Activated T-cell treated with anti-CD3 and anti-CD28 coated beads for 24 hours (primary cell): Measurements from ENCODE around the gene ACTA2.
"Not testable (repeated sequence)": the region's sequence is repeated elsewhere in the genome, so short reads cannot be mapped to it uniquely, and the experiment has no call there.

ENCODE experiments used
- DNase-seq: peaks from one replicate; pipeline ENCODE4 v3.0.0-alpha.2; 2020; ENCODE audit warnings: low read depth

Gene ACTA2

DNA sequence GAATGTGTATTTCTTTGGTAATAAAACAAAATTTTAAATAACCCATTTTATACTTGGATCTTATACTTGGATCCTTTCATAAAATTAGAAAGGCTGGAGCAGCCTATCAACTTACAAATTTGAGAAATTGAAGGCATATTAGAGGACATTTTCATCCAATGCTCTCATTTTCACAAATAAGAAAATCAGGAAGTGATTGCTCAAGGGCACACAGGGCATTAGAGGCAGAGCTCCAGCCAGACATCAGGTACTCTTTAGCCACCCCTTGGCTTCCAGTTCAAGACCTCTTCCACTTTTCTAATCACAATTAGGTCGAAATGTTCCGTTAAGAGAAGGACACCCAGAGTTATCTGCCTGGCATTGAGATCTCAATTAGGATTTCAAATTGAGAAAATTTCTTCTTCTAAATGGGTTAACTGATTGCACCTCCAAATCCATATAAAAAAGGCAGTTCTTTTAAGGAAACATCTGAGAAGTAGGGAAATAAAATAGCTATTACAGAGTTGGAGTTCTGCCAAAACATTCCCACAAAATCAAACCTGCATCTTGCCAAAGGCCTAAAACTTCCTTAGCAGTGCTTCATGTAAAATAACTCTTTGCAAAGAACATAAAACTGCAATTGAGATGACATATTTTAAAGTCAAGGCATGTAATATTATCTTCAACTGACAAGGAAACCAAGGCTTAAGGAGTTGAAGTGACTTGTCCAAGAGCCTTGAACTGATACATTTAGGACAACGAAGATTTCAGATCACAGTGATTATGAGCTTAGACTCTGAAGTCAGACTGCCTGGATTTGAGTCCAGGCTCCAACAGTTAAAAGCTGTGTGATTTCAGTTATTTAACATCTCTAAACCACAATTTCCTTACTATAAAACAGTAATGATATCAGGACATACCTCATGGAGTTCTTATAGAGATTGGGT, 2.4 kb downstream of the ACTA2 start:
- no peak for DNase-seq

DNA sequence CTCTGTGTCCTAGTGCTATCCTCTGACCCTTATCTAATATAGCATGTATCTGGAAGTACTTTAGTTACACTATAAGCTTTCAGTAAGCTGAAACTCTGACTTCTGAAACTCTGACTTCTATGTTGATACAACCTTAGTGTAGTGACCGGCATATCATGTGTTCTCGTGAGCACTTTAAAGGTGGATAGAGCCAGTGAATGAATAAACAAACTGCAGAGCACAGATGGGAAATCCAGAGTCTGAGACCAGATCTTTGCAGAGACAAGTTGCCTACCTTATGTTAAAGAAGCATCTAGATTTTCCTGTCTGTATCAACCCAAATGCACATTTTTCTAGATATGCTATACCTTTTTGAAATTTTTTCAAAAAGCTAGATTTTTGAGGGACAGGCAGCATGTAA, 3.5 kb downstream of the ACTA2 start:
- DNase-seq: no peak

DNA sequence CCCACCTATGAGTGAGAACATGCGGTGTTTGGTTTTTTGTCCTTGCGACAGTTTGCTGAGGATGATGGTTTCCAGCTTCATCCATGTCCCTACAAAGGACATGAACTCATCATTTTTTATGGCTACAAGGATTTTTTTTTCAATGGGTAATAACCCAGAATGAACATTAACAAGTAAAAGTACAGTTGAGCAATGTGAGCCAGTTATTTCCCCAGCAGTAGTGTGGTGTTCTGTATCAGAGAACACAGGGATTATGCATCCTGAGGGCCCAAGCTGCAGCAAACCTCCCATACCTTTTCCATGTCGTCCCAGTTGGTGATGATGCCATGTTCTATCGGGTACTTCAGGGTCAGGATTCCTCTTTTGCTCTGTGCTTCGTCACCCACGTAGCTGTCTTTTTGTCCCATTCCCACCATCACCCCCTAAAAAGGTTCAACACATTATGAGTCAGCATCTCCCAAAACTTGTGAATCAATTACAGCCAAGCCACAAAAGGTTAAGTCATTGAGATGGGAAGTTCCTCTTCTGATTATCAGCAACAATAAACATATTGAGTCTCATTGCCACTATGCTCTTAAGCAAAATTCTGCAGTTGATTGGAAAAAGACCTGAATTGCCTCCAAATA, 5.5 kb downstream of the ACTA2 start:
- DNase-seq: no peak

DNA sequence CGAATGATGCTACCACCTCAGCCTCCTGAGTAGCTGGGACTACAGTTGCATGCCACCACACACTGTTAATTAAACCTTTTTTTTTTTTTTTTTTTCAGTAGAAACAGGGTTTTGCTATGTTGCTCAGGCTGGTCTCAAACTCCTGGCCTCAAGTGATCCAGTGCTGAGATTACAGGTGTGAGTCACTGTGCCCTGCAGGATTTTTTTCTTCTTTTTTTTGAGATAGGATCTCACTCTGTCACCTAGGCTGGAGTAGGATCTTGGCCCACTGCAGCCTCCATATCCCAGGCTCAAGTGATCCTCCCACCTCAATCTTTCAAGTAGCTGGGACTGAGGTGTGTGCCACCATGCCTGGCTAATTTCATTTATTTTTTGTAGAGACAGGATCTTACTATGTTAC, 6.4 kb downstream of the ACTA2 start:
- no peak for DNase-seq

DNA sequence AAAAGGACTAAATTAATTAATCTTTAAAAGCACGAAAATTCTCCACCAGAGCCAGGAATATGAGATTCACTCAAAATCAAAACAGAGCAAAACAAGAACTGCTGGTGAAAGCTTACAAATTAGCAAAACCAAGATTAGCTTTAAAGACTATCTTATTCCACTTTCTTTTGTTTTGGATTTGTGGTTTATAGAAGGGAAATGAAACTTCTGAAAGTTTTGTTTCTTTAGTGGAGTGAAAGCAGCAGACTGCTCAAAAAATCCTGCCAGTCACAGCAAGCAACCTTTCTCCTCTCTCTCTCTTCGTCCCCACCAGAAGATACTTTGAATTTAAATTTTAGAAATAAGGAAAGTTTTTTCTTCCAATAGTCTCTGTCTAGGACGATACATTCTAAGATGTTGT, 7.8 kb downstream of the ACTA2 start:
- DNase-seq: no peak

DNA sequence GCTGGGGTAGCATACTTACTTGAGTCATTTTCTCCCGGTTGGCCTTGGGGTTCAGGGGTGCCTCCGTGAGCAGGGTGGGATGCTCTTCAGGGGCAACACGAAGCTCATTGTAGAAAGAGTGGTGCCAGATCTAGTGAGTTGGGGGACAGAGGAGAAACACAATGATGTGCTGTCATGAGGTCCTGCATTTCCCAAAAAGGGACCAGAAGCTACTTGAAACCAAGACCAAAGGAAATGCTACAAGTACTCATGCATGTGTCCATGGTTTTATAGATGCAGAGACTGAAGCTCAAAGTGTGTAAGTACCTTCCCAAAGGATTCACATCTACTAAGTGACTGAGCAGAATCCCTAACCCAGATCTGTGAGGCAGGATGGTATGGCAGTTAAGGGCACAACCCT, 8.8 kb downstream of the ACTA2 start:
- no peak for DNase-seq

DNA sequence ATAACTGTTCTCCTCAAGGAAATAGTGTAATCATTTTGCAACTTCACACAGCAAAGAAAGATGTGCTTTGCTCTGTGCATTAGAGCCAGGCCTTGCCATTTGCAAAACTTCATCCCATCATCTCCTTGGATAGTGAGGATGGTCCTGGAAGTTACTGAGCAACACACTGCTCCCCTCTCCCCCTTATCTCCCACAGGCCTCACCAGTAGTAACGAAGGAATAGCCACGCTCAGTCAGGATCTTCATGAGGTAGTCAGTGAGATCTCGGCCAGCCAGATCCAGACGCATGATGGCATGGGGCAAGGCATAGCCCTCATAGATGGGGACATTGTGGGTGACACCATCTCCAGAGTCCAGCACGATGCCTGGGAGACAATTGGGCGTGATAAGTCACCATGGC, 11.5 kb downstream of the ACTA2 start:
- no peak for DNase-seq

DNA sequence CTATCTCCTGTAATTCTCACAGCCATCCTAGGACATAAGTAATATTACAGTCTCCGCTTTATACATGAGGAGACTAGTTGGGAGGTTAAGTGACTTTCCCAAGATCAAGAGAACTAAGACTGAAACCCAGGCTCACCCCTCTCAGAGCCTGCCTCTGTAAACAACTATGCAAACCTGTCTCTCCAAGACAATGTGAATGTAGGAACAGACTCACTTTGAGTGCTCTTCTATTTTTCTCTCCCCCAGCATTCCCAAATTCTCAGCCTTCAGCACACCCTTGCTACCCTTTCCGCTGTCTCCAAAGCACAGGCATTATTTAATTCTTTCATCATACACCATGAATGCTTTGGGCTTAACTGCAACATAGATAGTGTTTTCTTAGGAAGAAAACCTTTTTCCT, 13.6 kb downstream of the ACTA2 start:
- no peak for DNase-seq

DNA sequence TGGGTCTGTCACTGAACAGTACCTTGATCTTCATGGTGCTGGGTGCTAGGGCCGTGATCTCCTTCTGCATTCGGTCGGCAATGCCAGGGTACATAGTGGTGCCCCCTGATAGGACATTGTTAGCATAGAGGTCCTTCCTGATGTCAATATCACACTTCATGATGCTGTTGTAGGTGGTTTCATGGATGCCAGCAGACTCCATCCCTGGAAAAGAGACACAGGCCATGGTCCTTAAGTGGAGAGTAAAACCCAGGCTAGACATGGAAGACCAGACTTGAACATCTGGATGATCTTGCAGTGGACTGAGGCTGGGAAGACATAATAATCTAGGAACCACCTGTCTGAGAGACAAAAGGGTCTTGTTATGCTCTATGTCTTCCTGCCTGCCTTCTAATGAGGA, 14.5 kb downstream of the ACTA2 start:
- DNase-seq: no peak

DNA sequence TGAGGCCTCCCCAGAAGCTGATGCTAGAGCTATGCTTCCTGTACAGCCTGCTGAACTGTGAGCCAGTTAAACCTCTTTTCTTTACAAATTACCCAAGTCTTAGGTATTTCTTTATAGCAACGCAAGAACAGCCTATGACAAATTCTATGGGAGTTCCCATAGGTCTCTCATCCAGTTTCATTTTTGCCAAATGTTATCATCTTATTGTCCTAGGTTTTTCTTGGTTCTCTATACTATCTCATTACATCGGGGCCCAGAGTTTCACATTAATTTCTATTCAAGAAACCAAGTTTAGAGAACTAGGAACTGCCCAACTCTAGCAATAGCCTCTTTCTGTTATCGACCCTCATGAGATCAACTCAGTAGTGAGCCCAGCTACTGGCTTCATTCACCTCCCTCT, 15.9 kb downstream of the ACTA2 start:
- DNase-seq: no peak

DNA sequence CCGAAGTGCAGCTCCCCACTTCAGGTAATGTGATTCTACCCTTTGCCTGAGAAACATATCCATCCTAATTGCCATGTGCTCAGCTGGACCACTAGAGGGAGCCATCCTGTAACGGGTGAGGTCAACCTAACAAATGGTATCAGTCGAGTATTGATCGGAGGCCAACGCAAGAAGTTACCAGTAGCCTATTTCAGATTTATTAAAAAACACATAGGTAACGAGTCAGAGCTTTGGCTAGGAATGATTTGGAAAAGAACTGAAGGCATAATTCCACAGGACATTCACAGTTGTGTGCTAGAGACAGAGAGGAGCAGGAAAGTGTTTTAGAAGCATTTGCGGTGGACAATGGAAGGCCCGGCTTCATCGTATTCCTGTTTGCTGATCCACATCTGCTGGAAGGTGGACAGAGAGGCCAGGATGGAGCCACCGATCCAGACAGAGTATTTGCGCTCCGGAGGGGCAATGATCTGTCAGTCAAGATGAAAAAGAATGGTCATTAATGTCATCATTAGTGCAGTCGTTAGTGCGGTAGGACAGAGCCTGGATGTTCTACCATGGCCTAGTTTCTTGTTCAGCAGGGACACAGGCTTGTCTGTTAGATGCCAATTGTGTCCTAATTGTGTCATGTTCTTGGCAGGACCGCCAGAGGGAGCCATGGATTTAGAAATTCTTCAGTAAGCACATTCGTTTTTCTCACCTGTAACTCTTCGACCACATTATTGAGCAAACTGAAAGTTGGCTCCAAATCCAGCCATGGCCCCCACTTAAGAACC, 17.5 kb downstream of the ACTA2 start:
- peak; percentile 63 for DNase-seq

DNA sequence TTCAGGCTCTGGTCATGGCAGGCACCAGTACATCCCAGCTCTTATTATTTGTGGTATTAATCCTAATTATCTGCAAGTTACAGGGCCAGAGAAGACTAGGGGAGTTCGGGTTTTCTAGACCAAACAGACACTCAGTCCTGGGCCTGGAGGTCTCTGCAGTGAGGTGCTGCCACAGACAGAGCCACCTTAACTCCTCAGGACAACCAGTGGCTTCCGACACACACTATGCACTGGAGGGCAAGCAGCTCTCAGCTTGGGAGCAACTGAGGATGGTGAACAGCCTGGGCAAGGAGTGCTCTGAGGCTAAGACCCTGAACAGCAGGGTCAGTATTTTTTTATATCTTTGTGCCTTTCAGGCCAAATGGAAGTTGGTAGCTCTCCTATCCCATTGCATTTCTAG, 19.0 kb downstream of the ACTA2 start:
- DNase-seq: no peak

DNA sequence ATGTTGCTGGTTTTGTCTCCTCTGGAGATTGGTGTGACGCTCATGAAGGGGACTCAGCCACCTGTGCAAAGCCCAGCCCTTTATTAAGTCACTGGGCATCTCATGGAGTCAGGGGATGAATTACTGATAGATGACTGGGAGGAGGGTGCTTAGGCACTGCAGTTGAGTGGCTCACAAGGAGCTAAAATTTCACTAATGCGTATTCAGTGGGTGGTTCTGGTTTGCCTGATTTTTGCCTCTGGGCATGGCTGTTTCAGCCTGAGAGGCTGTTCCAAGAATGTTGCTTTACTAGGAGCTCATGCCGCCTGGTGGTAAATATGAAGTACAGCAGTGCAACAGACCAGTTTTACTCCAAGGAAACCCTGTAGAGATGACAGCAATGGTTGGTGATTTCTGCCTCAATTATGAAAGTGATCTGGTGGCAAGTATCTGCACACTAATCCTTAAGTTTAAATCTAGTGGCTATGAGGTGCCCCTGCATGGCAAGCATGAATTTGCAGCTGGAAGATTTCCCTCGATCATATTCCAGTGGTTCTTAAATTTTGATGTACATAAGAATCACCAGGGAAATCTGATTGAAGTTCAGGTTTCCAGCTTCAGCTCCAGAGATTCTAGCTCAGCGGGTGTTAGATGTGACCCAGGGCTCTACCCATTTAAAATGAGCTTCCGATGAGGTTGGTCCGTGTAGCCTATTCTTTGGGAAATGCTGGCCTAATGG, 19.9 kb downstream of the ACTA2 start:
- peak; percentile 21 for DNase-seq

DNA sequence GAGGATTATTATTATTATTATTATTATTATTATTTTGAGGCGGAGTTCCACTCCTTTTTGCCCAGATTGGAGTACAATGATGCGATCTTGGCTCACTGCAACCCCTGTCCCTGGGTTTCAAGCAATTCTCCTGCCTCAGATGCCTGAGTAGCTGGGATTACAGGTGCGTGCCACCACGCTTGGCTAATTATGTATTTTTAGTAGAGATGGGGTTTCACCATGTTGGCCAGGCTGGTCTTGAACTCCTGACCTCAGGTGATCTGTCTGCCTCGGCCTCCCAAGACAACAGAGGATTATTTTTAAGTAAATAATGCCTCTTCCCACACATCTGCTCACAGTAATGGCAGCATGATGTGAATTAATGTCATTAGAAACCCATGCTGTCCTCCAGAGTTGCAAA, 20.5 kb downstream of the ACTA2 start:
- DNase-seq: not testable (repeated sequence)

DNA sequence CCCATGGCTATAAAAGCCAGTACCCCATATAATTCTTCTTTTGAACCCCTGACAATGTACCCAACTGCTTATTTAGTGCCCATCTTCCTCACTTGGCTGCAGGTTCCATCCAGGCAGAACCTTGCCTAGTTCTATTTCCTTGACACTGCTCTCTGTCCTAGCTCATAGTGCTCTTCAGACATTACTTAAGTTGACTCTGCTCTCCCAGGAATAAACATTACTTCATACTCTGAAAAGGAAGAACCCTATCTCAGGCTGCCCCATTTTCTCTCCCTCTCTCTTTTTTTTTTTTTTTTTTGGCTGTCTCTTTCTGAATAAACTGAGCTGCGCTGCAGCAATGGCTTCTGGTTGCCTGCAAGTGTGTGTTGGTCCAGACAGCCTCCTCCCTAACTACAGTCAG, 21.0 kb downstream of the ACTA2 start:
- DNase-seq: no peak

DNA sequence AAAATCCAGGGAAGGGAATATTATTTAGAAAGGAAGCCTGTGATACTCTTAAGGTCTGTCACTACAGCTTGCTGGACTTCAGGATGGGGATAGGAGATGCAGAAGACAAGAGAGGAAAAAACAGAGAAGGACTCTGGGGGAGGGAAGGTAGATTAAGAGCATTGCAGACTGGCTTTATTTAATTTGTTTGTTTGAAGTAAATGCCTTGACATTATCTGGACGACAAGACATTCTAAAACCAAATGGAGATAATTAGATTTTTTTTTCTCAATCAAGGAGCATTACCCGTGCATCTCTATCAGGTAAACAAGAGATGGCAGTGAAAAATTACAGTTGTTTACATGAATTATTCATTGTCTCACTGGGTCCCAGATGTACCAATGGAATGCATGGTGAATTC, 24.3 kb downstream of the ACTA2 start:
- DNase-seq: no peak

DNA sequence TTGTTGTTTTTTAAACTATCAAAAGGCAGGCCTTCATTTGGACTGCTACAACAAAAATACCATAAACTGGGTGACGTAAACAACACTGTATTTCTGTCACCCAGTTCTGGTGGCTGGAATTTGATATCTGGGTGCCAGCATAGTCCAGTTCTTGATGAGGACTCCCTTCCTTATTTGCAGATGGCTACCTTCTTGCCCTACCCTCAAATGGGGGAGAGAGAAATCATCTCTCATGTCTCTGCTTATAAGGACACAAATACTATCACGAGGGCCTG, 25.2 kb downstream of the ACTA2 start:
- no peak for DNase-seq

DNA sequence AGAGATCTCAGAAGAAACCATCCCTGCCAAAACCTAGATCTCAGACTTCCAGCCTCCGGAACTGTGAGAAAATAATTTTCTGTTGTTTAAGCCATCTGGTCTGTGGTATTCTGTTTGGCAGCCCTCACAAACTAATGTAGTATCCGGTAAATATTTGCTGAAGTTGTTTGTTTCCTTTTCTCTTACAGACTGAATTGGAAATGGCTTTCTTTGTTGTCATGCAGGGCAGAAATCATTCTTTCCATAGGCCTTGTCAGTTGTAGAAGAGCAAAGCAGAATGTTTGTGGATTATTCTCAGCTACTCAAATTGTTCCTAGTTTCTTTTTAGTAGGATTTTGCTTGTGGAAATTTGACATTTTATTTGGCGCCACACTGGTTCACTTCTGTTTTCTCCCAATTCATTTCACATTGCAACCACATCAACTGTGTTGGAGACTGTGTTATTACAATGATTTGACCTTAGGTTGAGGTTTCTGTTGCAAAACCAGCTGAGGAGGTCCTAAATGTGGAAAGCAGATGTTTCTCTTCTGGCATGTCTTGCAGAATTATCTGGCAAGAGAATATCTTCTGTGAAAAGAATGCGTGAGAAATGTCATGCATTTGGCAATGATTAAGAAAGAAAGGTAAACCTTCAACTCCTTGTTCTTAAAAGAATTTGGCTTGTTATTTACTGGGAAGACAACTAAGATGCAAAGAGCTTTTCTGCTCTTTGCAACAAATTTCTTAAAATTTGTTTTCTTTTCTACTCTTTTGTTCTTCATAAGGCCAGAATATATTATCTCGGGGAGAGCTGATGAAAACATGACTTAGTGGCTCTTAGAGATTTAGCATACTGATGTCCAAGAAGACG, 25.8 kb downstream of the ACTA2 start:
- no peak for DNase-seq

DNA sequence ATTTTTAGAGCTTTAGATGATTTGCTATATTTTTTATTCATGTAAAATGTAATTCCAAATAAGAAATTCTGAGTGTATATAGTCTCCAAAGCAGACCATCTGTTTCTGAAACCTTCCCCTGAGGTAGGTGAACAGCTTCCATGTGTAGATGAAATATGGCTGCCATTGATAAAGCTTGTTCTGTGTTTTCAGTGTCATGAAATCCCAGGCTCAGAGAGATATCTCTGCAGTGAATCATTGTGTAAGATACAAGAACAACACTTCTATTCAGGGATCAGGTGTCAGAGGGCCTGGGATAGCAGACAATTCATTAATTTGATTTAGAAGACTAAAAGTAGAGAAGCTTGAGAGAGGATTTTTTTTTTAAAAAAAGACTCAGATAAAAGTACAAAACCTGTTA, 29.1 kb downstream of the ACTA2 start:
- DNase-seq: no peak

DNA sequence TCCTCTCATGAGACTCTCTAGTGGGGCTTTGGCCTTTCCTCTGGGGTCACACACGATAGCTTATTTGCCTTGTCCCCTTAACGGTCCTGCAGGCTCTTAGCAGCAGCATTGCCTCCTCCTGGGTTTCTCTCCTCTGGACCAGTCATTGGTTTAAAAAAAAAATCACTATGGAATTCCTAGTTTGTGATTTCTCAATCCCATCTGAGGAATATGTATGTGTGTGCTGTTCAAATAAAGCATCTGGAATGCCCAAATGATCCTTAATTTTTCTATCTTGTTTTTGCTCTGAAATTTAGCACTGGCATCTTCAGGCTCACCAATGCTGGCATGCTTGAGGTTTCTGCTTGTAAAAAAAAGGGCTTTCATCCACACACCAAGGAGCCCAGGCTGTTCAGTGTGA, 30.5 kb downstream of the ACTA2 start:
- no peak for DNase-seq

DNA sequence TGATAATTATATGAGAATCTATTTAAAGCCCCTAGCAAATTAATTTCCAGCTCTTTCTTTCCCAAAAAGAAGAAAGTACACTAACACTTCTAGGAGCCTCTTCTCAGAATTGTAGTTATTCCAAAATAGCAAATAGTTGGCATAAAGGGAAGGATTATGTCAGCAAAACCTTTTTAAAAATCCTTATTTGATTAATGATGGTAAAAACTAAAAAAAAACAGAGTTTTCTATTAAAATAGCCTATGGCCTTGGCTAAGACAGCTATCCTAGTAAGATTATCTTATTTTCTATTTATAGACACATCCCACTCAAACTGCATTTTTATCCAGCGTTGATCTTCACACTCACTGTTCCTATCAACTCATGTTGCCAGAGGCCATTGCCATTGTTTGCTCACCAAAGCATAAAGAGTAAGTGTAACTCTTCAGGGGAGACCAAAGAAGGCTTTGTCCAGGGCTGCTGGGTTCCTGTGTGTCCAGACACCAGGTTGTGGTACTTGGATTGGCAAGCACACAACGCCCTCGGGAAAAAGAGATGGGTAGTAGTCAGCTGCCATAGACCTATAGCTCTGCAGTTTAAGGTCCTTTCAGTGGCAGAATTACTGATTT, 31.5 kb downstream of the ACTA2 start:
- DNase-seq: no peak
